Measurements from ENCODE around the gene TBL2. TPM values are rescaled to one million over a fixed set of nuclear protein-coding genes. Genes with fewer than 3 reads are reported as not detected.
A peak's percentile ranks its signal among the peaks of the same experiment; 100 is the strongest.
"Not testable (repeated sequence)": the region's sequence is repeated elsewhere in the genome, so short reads cannot be mapped to it uniquely, and the experiment has no call there.

TBL2 gene
- polyA plus RNA-seq, 4 donors: 38.9 to 46.2 (median 41.1) TPM

DNA sequence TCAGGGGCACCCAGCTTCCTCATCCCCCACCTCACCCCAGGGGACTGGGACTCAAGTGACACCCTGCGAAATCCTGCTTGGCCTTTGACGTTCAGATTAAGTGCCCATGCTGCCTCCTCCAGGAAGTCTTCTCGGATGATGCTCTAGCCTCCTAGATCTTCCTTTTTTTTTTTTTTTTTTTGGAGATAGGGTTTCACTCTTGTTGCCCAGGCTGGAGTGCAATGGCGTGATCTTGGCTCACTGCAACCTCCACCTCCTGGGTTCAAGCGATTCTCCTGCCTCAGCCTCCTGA is 29.3 kb upstream of the TBL2 start:
- DNase-seq (ENCODE audit: low read depth in 4 of 4, low spot score in 3 of 4): not testable (repeated sequence)

DNA sequence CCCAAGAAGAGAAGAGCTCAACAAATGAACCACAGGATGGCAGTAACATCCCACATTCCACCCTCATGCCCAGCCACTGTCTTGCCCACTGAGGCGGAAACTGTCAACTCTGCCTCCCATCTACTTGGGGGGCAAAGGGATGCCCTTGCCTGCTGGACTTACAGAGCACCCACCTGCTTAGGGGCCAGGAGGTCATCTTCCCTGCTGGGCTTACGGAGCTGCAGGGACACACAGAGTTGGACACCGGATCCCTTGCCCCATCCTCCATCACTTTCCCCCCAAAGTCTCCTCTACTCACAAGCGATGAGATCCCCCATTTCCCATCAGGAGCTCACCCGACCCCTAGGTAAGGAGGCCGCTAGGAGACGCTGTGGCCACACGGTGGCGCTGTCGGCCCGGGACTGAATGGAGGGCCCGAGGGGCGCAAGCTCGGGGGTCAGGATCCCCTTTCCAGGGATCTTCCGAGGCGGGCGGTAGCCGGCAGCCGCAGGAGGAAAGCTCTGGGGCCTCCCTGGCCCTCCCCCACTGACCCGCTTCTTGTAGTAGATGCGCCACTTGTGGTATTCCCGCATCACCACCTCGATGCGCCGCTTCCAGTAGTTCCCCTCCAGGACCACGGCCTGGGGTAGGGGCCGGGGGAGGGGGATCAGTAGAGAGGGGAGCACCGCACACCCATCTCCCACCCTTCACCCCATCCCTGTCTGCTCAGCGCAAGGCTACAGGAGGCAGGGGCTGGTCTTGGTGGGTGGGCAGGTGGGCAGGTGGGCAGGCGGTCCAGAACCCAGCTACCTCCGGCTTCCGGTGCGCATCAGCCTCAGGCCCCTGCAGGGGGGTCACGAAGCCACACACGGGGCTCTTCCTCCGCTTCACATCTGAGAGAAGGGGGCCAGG is 28.7 kb upstream of the TBL2 start:
- DNase-seq (ENCODE audit: low read depth in 4 of 4, low spot score in 3 of 4): peak in 1 of 4 donors; percentile 60

GRCh38 chr7:73605601-73606220 is 27.3 kb upstream of the TBL2 start:
- DNase-seq (ENCODE audit: low read depth in 4 of 4, low spot score in 3 of 4): no peak

GRCh38 chr7:73602721-73603651 is 24.6 kb upstream of the TBL2 start:
- DNase-seq (ENCODE audit: low read depth in 4 of 4, low spot score in 3 of 4): no peak

DNA sequence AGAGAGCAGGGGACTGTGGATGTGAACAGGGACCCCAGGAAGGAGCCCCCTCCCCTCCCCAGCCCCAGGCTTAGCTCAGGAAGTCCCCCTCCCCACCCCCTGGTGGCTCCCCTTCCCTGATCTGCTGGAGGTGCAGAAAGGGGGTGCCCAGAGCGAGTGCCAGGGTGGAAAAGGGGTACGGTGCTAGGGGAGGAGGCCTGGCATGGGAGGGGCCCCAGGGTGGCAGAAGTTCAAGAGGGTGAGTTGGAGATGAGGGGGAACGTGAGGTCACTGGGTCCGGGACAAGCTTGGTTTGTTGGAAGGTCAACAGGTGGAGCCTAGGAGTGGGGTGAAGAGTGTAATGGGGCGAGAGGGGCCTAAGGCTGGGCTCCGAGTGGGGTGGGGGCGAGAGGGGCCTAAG is 21.5 kb upstream of the TBL2 start:
- no peak for DNase-seq (ENCODE audit: low read depth in 4 of 4, low spot score in 3 of 4)

- DNase-seq (ENCODE audit: low read depth in 4 of 4, low spot score in 3 of 4): no peak
These were observed 20.9 kb upstream of the TBL2 start for GRCh38 chr7:73599151-73599882.

GRCh38 chr7:73597978-73598782 is 19.8 kb upstream of the TBL2 start:
- no peak for DNase-seq (ENCODE audit: low read depth in 4 of 4, low spot score in 3 of 4)

DNA sequence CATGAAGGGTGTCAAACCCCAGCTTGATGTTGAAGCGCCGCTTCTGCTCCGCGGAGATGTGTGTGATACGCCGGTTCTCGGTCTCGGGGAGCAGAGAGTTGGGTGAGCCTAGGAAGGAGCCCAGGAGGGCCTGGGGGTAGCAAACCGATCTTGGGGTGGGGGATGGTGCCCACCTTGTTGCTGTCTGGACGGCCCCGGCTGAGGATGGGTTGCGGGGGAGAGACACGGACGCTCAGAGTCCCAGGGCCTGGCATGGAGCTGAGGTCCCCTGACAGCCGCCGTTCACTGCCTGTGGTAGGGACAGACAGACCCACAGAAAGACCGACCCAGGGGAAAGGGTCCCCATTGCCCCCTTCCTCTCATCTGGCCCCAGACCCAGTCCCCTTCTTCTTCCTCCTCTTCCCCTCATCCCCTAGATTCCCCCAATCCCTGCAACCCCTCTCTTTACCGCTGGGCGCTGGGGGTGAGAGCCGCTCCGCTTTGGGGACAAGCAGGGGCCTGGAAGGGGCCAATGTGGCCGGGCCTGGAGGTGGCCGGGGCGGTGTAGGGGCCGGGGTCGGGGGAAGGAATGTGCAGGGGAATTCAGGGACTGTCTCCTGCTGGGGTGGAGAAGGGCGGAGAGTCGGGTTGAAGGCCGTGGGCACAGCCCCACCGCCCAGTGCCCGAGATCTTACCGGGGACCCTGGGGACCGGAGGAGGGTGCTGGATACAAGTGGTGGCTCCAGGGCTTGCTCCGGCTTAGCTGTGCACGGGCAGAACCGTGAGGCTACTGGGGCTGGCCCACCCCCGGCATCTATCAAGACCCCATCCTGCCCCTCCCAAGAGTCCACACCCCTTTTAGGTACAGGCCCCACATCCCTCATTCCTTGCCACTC is 18.0 kb upstream of the TBL2 start:
- DNase-seq (ENCODE audit: low read depth in 4 of 4, low spot score in 3 of 4): no peak

GRCh38 chr7:73595358-73595757 is 17.0 kb upstream of the TBL2 start:
- DNase-seq (ENCODE audit: low read depth in 4 of 4, low spot score in 3 of 4): no peak

DNA sequence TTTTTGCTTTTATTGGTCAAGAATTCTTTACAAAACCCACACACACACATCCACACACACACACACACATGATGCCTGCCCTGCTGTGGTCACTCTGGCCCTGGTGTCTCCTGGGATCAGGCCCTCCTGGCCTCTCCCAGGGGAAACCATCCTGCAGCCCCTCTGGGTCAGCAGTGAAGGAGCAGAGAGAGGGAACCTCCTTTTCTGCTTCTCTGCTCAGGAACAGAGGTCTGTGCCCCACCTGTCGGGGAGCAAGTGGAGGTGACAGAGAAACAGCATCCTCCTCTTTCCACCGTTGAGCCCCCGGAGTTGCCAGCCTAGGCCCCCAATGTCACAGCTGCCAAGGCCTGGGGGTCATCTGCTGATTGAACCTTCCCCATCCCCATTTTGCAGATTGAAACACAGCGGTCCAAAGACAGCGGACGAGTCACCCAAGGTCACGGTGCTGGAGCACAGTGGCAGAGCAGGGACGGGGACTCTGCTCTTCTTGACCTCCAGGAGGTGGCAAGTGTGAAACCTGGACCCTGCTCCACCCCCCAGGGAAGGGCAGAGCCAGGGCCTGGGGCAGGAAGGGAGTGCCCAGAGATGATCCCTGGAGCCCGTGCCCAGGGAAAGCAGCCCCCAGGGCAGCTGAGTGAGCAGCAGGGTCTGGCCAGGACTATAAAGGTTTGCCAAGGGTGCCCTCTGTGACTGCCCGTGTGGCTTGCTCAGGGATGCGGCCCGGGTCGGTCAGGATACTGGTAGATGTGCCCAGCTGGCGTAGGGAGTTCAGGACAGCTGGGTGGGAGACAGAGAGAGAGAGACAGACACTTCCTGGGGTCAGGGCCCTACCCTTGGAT is 15.0 kb upstream of the TBL2 start:
- DNase-seq (ENCODE audit: low read depth in 4 of 4, low spot score in 3 of 4): no peak

- no peak for DNase-seq (ENCODE audit: low read depth in 4 of 4, low spot score in 3 of 4)
These were observed 8.5 kb upstream of the TBL2 start for GRCh38 chr7:73586911-73587310.

- DNase-seq (ENCODE audit: low read depth in 4 of 4, low spot score in 3 of 4): no peak
These were observed 6.8 kb upstream of the TBL2 start for GRCh38 chr7:73585196-73585595.

DNA sequence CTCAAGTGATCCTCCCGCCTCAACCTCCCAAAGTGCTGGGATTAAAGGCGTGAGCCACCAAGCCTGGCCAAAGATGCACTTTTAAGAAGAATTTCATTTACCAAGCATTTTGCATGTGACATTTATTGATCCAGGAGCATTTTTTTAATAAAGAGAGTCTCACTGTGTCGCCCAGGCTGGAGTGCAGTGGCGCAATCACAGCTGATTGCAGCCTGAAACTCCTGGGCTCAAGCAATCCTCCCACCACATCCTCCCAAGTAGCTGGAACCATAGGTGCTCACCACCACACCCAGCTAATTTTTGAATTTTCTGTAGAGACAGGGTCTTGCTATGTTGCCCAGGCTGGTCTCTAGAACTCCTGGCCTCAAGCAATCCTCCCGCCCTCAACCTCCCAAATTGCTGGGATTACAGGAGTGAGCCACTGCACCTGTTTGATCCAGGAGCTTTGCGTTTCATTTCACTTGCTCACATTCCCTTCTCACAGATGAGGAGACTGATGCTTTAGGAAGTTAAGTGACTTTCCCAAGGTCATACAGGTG is 4.4 kb upstream of the TBL2 start:
- no peak for DNase-seq (ENCODE audit: low read depth in 4 of 4, low spot score in 3 of 4)

GRCh38 chr7:73581006-73581405 is 2.6 kb upstream of the TBL2 start:
- not testable (repeated sequence) for DNase-seq (ENCODE audit: low read depth in 4 of 4, low spot score in 3 of 4)

GRCh38 chr7:73577627-73578341 is 595 bp downstream of the TBL2 start:
- peak in 1 of 4 donors; percentile 28 for DNase-seq (ENCODE audit: low read depth in 4 of 4, low spot score in 3 of 4)

- no peak for DNase-seq (ENCODE audit: low read depth in 4 of 4, low spot score in 3 of 4)
These were observed 4.6 kb downstream of the TBL2 start for GRCh38 chr7:73573791-73574190.

DNA sequence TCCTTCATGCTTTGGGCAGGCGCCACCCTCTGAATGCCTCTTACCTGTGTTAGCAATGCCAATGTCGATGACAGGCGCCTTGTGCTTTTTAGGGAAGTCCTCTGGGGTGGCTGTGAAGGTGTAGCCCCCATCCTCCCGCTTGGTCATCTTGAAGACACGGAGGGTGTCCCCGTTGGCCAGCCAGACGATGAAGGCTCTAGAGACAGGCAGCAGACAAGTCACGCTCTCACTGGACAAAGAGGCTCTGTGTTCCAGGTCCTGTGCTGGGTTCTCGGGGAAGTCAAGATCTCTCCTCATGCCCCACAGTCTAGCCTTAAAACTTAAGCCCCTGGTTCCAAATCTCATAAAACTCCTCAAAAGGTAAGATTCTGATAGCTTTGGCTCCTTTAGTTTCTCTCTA is 5.1 kb downstream of the TBL2 start:
- no peak for DNase-seq (ENCODE audit: low read depth in 4 of 4, low spot score in 3 of 4)

All from right renal pelvis (tissue), 4 donors.